Posterior cingulate gyrus (tissue), 11 donors: ENCODE data around the gene CCDC82.

Source experiments
- DNase-seq, 10 donors: peaks; one replicate each; pipeline versions ENCODE4 v3.0.0 to v3.0.0-alpha.2; 2020 to 2021; ENCODE audit warnings: mixed read lengths in 3 of 10
- intact Hi-C: fragments of 100-400 bp; cut with DNase I; formaldehyde crosslinking; loops from one replicate; pipeline ENCODE4 v1.15.1; 2023

Gene CCDC82

GRCh38 chr11:96332126-96332771 is 57.5 kb downstream of the CCDC82 start:
- intact Hi-C loops, result loop anchor here (10.0 kb wide), 1 partner anchor 77 kb away; no protein-coding TSS in a partner anchor
- DNase-seq, result no peak

DNA sequence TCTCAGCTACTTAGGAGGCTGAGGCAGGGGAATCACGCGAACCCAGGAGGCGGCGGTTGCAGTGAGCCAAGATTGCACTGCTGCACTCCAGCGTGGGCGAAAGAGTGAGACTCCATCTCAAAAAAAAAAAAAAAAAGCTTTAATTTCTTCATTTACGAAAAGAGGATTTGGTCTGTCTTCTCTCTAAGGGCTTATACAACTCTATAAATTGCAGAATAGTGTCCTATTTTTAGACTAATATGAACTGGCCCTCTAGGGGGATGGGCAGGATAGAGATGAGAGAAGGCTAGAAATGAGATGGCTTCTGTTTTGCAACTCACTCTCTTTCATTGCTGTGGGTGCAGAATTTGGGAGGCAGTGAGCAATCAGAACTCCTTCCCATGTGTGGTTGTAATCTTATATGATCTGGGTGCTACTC is 58.0 kb downstream of the CCDC82 start:
- intact Hi-C loops, result loop anchor here (10.0 kb wide), 1 partner anchor 77 kb away; no protein-coding TSS in a partner anchor
- no peak for DNase-seq

GRCh38 chr11:96330511-96330859 is 59.2 kb downstream of the CCDC82 start:
- DNase-seq, result no peak
- intact Hi-C loops, result loop anchor here (10.0 kb wide), 1 partner anchor 76 kb away; no protein-coding TSS in a partner anchor

DNA sequence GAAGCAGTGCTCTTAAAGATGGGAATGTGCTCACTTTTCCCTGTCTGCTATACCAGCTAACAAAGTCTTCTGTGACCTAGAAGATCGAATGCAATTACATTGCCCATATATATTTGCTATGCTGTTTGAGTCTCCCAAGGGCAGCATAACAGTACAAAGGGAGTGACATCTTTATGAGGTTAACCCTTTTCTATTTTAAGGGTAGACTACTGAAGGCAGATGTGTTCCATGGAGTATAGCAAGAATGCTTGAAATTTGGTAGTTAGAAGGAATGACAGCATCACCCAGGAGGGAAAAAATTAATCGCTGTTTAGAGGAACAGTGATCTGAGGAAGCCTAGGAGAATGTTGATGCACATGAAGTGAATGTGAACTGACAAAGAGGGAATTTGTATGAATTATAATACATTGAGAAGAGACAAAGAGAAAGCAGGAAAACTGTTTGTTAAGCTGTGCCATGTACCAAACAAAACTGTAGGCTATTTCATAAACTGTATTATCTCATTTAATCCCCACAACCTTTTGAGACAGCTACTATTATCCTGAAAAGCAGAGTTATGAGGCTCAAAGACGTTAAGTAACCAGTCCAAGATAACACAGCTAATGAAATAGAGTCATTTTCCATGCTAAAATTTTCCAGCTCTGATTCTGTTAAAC is 59.7 kb downstream of the CCDC82 start:
- intact Hi-C loops, result loop anchor here (10.0 kb wide), 1 partner anchor 75 kb away; no protein-coding TSS in a partner anchor

GRCh38 chr11:96329419-96329818 is 60.3 kb downstream of the CCDC82 start:
- no peak for DNase-seq
- intact Hi-C loops, result no loop called here

More for the DNA sequence above, 59.7 kb downstream of the CCDC82 start:
- no peak for DNase-seq

DNA sequence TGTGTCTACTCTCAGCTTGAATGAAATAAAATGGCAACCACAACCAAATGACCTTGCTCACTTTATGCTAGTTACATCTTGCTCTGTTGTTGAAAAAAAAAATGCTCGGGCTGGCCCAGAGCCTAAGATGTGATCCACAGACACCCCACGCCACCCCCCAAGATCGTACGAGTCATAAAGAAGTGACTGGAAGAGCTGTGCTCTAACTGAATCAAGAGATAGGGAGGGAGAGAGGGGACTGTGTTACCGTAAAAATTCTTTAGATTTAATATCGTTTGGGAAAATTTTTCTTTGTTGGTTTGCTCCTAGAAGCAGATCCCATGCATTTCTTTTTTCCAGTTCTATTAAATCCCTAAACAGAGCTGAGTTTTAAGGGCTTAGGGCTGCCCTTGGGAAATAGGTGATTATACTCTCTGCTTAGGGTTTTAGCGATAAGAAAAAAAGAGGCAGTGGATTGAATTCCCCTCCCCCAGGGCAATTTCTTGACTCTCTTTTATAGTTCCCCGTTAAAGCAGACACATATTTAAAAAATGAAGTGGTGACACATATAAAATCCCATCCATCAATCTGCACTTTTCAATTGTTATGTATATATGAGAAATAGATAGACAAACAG is 61.2 kb downstream of the CCDC82 start:
- no peak for DNase-seq
- intact Hi-C loops, result no loop called here

- no peak for DNase-seq
- intact Hi-C loops, result no loop called here
These were observed 62.8 kb downstream of the CCDC82 start for GRCh38 chr11:96326959-96327358.

- DNase-seq, result no peak
- intact Hi-C loops, result no loop called here
These were observed 64.8 kb downstream of the CCDC82 start for GRCh38 chr11:96324912-96325311.

GRCh38 chr11:96323642-96323985 is 66.1 kb downstream of the CCDC82 start:
- no peak for DNase-seq
- intact Hi-C loops, result no loop called here

GRCh38 chr11:96322775-96323641 is 66.7 kb downstream of the CCDC82 start:
- no peak for DNase-seq
- intact Hi-C loops, result no loop called here

DNA sequence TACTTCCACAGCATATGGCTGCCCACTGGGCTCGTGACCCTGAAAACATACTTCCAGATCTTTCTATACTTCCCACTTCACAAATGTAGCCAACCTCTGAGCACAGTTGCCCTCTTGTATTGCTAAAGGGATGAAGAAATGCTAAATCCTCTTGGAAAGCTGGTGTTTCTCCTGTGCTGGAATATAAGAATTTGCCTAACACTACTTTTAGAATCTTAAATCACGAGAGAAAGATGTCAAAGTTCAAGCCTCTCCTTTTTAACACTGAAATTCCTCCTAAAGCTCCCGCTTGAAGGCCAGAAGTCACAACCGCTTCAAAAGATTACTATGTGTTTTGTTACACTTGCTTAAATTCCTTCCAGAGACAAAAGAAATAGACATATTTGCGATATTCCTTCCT is 68.6 kb downstream of the CCDC82 start:
- DNase-seq, result no peak
- intact Hi-C loops, result no loop called here

DNA sequence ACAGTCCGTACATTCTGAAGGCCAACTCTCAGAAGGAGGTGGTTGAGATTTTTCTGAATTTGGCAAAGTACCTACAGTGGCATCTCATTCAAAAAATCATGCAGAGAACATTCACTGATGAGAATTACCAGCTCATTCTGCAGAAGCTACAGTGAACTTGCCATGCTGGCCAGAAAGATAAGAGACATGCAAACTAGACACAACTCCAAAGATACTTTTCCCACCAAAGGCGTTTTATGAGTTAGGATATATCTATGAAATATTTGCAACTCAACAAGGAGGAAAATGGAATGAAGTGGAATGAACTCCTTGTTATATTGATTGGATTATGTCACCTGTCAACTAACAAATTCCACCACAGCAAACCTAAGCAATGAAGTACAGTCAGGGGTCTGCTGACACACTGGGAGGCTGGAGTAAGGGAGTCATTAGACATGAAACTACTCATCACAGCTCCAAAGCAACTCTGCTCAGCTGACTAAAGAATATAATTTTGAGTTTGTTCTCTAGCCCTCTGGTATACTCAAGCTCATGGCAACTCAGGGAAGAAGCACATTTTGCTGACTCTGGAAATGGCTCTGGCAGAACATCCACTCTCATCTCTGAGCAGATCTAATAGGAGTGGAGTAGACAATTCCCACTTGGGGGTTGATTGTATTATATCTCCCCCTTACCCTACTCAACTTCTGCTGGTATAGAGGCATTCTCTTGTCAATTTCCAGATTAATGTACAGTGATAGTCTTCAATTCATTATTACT is 69.6 kb downstream of the CCDC82 start:
- intact Hi-C loops, result no loop called here
- DNase-seq, result no peak

DNA sequence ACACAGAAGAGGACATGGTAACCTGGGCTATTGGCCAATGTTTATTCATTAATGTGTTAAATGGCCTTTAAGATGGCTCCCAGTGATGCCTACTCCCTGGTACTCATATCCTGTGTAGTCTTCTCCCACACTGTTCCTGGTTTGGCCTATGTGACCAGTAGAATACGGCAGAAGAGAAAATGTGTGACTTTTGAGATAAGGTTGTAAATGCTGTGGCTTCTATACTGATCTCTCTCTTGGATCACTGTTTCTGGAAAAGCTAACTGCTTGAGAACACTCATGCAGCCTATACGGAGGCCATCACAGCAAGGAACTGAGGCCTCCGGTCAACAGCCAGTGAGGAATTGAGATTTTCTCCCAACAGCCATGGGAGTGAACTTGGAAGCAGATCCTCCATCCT is 70.9 kb downstream of the CCDC82 start:
- DNase-seq, result no peak
- intact Hi-C loops, result no loop called here

- no peak for DNase-seq
- intact Hi-C loops, result no loop called here
These were observed 71.3 kb downstream of the CCDC82 start for GRCh38 chr11:96318399-96318798.

GRCh38 chr11:96317985-96318384 is 71.7 kb downstream of the CCDC82 start:
- intact Hi-C loops, result no loop called here
- DNase-seq, result no peak

GRCh38 chr11:96317571-96317970 is 72.1 kb downstream of the CCDC82 start:
- intact Hi-C loops, result no loop called here
- DNase-seq, result no peak

- intact Hi-C loops, result no loop called here
These were observed 72.8 kb downstream of the CCDC82 start for GRCh38 chr11:96316869-96317268.

DNA sequence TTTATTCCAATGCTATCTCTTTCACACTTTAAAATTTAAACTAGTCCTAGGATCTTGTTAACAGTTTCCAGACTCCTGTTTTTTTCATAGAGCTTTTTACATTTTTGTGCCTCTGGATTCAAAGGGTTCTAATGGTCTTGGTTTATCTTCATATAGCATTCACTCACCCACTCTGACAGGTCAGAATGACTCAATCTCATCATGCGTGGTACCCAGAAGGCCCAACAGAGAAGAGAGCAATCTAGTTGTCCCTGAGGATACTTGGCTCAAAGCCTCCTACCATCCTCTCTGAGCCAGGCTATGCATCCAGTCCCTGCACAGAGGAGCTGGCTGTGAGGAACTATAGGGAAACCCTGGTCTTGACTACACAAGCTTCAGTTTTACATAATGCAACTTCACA is 74.2 kb downstream of the CCDC82 start:
- no peak for DNase-seq
- intact Hi-C loops, result no loop called here

More at GRCh38 chr11:96316869-96317268, 72.8 kb downstream of the CCDC82 start:
- no peak for DNase-seq

DNA sequence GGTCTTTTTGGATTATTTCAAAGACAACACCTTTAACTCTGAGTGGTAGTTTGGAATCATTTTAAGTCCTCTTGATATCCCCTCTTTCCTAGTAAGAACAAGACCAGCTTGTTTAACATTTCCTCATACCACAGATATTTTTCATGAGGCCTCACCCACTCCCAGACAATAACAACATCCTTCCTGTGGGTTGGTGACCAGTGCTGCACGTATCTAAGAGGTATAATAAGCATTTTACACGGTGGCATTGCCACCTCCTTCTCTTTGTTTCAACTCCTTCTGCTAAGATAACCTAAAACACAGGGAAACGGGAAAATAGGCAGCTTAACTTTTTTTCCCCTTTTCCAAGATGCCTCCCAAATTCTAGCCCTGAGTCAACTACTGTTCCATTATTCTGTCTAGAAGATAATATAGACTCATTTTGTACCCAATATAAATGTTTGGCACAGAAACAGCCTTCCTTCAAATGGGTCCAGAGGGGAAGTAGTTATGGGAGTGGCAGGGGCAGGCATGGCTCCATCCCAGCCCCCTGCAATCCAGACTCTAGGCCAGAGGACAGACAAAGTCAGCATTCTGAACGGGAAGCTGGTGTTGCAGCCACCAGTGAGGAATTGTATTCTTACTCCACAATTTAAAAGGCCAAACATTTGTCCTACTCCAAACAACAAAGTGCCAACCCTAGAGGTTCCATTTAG is 75.2 kb downstream of the CCDC82 start:
- no peak for DNase-seq
- intact Hi-C loops, result no loop called here

GRCh38 chr11:96313163-96313562 is 76.5 kb downstream of the CCDC82 start:
- DNase-seq, result no peak
- intact Hi-C loops, result no loop called here
